ENCODE results near the gene ZBTB7C.

- TF ChIP-seq CTCF (conservative IDR thresholded peaks at IDR 0.05; ENCODE audit: low read length) (no peak), EZH2phosphoT487 (IDR thresholded peaks at IDR 0.05; ENCODE audit: borderline replicate concordance) (no peak)
Measured at GRCh38 chr18:48122816-48123215, 286.4 kb downstream of the ZBTB7C start.

Measured in Loucy (cell line).